Brain microvascular endothelial cell (primary cell): ENCODE results near the gene DHX30.

Experiments used
- DNase-seq: peaks from one replicate; pipeline ENCODE4 v3.0.0-alpha.2; 2020
- H3K27ac ChIP-seq: fragments of 250-450 bp; sonication (Bioruptor Pico); 2 replicates; pipeline ENCODE4 v1.5.1; 2020; ENCODE audit warnings: mild to moderate bottlenecking, moderate library complexity
- H3K27me3 ChIP-seq: fragments of 250-450 bp; sonication (Bioruptor Pico); replicated peaks from 2 replicates; pipeline ENCODE4 v1.5.1; 2020; ENCODE audit warnings: mild to moderate bottlenecking
- H3K36me3 ChIP-seq: fragments of 250-450 bp; sonication (Bioruptor Pico); replicated peaks from 2 replicates; pipeline ENCODE4 v1.5.1; 2020; ENCODE audit warnings: mild to moderate bottlenecking
- H3K4me3 ChIP-seq: 2 replicates; pipeline ENCODE4 v1.5.1; 2011; ENCODE audit warnings: low read depth, mild to moderate bottlenecking, control low read depth, low read length, moderate library complexity
- CTCF ChIP-seq: IDR thresholded peaks from 2 replicates; pipeline ENCODE4 v1.5.1; 2011; ENCODE audit warnings: low read depth, mild to moderate bottlenecking, moderate library complexity, low read length, control low read depth, inconsistent platforms; ENCODE audit errors: missing control alignments
- in situ Hi-C: cut with HindIII; loops from 2 replicates; pipeline ENCODE4 v1.10.0; 2017; ENCODE audit warnings: low sequenced_read_pairs, low pct_ligation_motif_present

DHX30 gene

GRCh38 chr3:47781685-47782445 is 21.1 kb upstream of the DHX30 start, which contains the start of gene SMARCC1:
TSS of gene SMARCC1 (minus strand) at chr3:47781893. CDS start at chr3:47781797, 96 bp downstream.
- in situ Hi-C loops, result no loop called here
- Histone ChIP-seq H3K36me3 (no peaks in the 10 kb centered on the region), H3K27ac (peak within 1 kb of the TSS; percentile 97), H3K27me3 (no peaks in the 10 kb centered on the region), H3K4me3 (peak within 1 kb of the TSS; percentile 92)
- peak; percentile 96 for DNase-seq
- TF ChIP-seq CTCF, result no peak

GRCh38 chr3:47782446-47783308 is 20.3 kb upstream of the DHX30 start:
- Histone ChIP-seq H3K36me3 (no peaks in the 10 kb centered on the region), H3K27ac (peak overlapping the region; percentile 97), H3K27me3 (no peaks in the 10 kb centered on the region), H3K4me3 (peak overlapping the region; percentile 92)
- no peak for TF ChIP-seq CTCF
- DNase-seq, result no peak
- in situ Hi-C loops, result no loop called here

GRCh38 chr3:47783673-47784072 is 19.3 kb upstream of the DHX30 start:
- DNase-seq, result no peak
- no peak overlapping the region for H3K27ac ChIP-seq
- in situ Hi-C loops, result no loop called here
- no peak for TF ChIP-seq CTCF
- no peaks in the 10 kb centered on the region for H3K27me3 ChIP-seq
- no peaks in the 10 kb centered on the region for H3K36me3 ChIP-seq
- H3K4me3 ChIP-seq, result no peak overlapping the region

GRCh38 chr3:47791193-47791855 is 11.6 kb upstream of the DHX30 start:
- no peak for TF ChIP-seq CTCF
- in situ Hi-C loops, result no loop called here

GRCh38 chr3:47792699-47793098 is 10.2 kb upstream of the DHX30 start:
- H3K27me3 ChIP-seq, result no peaks in the 10 kb centered on the region
- H3K4me3 ChIP-seq, result no peak overlapping the region
- in situ Hi-C loops, result no loop called here
- H3K36me3 ChIP-seq, result no peaks in the 10 kb centered on the region
- H3K27ac ChIP-seq, result no peak overlapping the region
- no peak for TF ChIP-seq CTCF
- DNase-seq, result no peak

More at GRCh38 chr3:47791193-47791855, 11.6 kb upstream of the DHX30 start:
- no peak overlapping the region for H3K4me3 ChIP-seq
- no peaks in the 10 kb centered on the region for H3K27me3 ChIP-seq
- no peaks in the 10 kb centered on the region for H3K36me3 ChIP-seq
- DNase-seq, result no peak
- no peak overlapping the region for H3K27ac ChIP-seq
